HPDE6-E6E7 (cell line): Measurements from ENCODE around the gene PIGR.
"Not testable (repeated sequence)": the region's sequence is repeated elsewhere in the genome, so short reads cannot be mapped to it uniquely, and the experiment has no call there.

ENCODE experiments used
- DNase-seq: peaks from one replicate; pipeline ENCODE4 v3.0.0; 2011; ENCODE audit warnings: missing footprints; ENCODE audit errors: extremely low spot score

The PIGR gene

GRCh38 chr1:206933333-206933945, 12.8 kb downstream of the PIGR start:
- DNase-seq = no peak

- no peak for DNase-seq
These were observed 14.1 kb downstream of the PIGR start for GRCh38 chr1:206932177-206932576.

- no peak for DNase-seq
These were observed 14.6 kb downstream of the PIGR start for GRCh38 chr1:206931709-206932108.

GRCh38 chr1:206930210-206930798, 16.0 kb downstream of the PIGR start:
- DNase-seq = no peak

- DNase-seq = no peak
These were observed 16.7 kb downstream of the PIGR start for GRCh38 chr1:206929524-206929923.

- no peak for DNase-seq
These were observed 20.0 kb downstream of the PIGR start for GRCh38 chr1:206926286-206926685.

- DNase-seq = no peak
These were observed 21.0 kb downstream of the PIGR start for GRCh38 chr1:206925106-206925736.

- DNase-seq = no peak
These were observed 21.6 kb downstream of the PIGR start for GRCh38 chr1:206924592-206925105.

- DNase-seq = not testable (repeated sequence)
These were observed 22.2 kb downstream of the PIGR start for GRCh38 chr1:206923961-206924557.

- no peak for DNase-seq
These were observed 23.0 kb downstream of the PIGR start for GRCh38 chr1:206923009-206923960.

- no peak for DNase-seq
These were observed 23.7 kb downstream of the PIGR start for GRCh38 chr1:206922524-206922923.

- no peak for DNase-seq
These were observed 24.4 kb downstream of the PIGR start, which contains the start of gene FCMR for GRCh38 chr1:206921772-206922265. Gene FCMR (minus strand): TSS chr1:206921941. CDS start chr1:206921854, 87 bp downstream.

- no peak for DNase-seq
These were observed 28.2 kb downstream of the PIGR start for GRCh38 chr1:206918076-206918475.

- DNase-seq = no peak
These were observed 30.1 kb downstream of the PIGR start for GRCh38 chr1:206916000-206916709.

GRCh38 chr1:206915030-206915735, 31.1 kb downstream of the PIGR start:
- no peak for DNase-seq

GRCh38 chr1:206913766-206914537, 32.3 kb downstream of the PIGR start:
- no peak for DNase-seq

GRCh38 chr1:206912445-206913095, 33.7 kb downstream of the PIGR start:
- DNase-seq = peak; percentile 74

GRCh38 chr1:206911064-206911663, 35.1 kb downstream of the PIGR start:
- peak; percentile 69 for DNase-seq
